ES-I3 (cell line): ENCODE results near the gene FOXO3.

Experiments
- H3K36me3 ChIP-seq: 2 replicates; pipeline ENCODE4 v1.6.1; 2013; ENCODE audit warnings: mild to moderate bottlenecking, low read length, control low read depth, moderate library complexity; ENCODE audit not compliant: insufficient read depth
- H3K4me1 ChIP-seq: 2 replicates; pipeline ENCODE4 v1.6.1; 2013; ENCODE audit warnings: mild to moderate bottlenecking, control low read depth, low read length; ENCODE audit not compliant: insufficient read depth
- H3K9ac ChIP-seq: 2 replicates; pipeline ENCODE4 v1.6.1; 2013; ENCODE audit warnings: low read depth, mild to moderate bottlenecking, low read length, moderate library complexity
- H3K9me3 ChIP-seq: 2 replicates; pipeline ENCODE4 v1.6.1; 2013; ENCODE audit warnings: mild to moderate bottlenecking, low read length, moderate library complexity; ENCODE audit not compliant: control insufficient read depth, insufficient read depth

The FOXO3 gene

GRCh38 chr6:108710551-108710950, 149.8 kb downstream of the FOXO3 start:
- Histone ChIP-seq H3K9ac (no peak overlapping the region), H3K4me1 (no peaks in the 10 kb centered on the region), H3K36me3 (no peaks in the 10 kb centered on the region), H3K9me3 (no peaks in the 10 kb centered on the region)

GRCh38 chr6:108711071-108711470, 150.4 kb downstream of the FOXO3 start:
- H3K9ac ChIP-seq = no peak overlapping the region
- H3K4me1 ChIP-seq = no peaks in the 10 kb centered on the region
- H3K36me3 ChIP-seq = no peaks in the 10 kb centered on the region
- H3K9me3 ChIP-seq = no peaks in the 10 kb centered on the region

GRCh38 chr6:108711826-108712225, 151.1 kb downstream of the FOXO3 start:
- Histone ChIP-seq H3K9me3 (no peaks in the 10 kb centered on the region), H3K4me1 (no peaks in the 10 kb centered on the region), H3K36me3 (no peaks in the 10 kb centered on the region), H3K9ac (no peak overlapping the region)

GRCh38 chr6:108712946-108713345, 152.2 kb downstream of the FOXO3 start:
- Histone ChIP-seq H3K4me1 (no peaks in the 10 kb centered on the region), H3K9me3 (no peaks in the 10 kb centered on the region), H3K36me3 (no peaks in the 10 kb centered on the region), H3K9ac (no peak overlapping the region)

GRCh38 chr6:108714101-108714765, 153.5 kb downstream of the FOXO3 start:
- no peaks in the 10 kb centered on the region for H3K36me3 ChIP-seq
- no peaks in the 10 kb centered on the region for H3K9me3 ChIP-seq
- H3K4me1 ChIP-seq = no peaks in the 10 kb centered on the region
- H3K9ac ChIP-seq = no peak overlapping the region

- no peaks in the 10 kb centered on the region for H3K36me3 ChIP-seq
- no peaks in the 10 kb centered on the region for H3K9me3 ChIP-seq
- H3K4me1 ChIP-seq = no peaks in the 10 kb centered on the region
- no peak overlapping the region for H3K9ac ChIP-seq
These were observed 154.2 kb downstream of the FOXO3 start for GRCh38 chr6:108714766-108715414.

GRCh38 chr6:108715832-108716231, 155.1 kb downstream of the FOXO3 start:
- Histone ChIP-seq H3K9ac (no peak overlapping the region), H3K36me3 (no peaks in the 10 kb centered on the region), H3K4me1 (peaks cover 1% of the 10 kb centered on the region), H3K9me3 (no peaks in the 10 kb centered on the region)

GRCh38 chr6:108716801-108717791, 156.4 kb downstream of the FOXO3 start:
- Histone ChIP-seq H3K36me3 (no peaks in the 10 kb centered on the region), H3K9ac (no peak overlapping the region), H3K9me3 (no peaks in the 10 kb centered on the region), H3K4me1 (peaks cover 8% of the 10 kb centered on the region)

GRCh38 chr6:108719477-108719876, 158.8 kb downstream of the FOXO3 start:
- H3K9me3 ChIP-seq = no peaks in the 10 kb centered on the region; the same call in 1 of the 2 replicates
- H3K4me1 ChIP-seq = peaks cover 8% of the 10 kb centered on the region
- no peak overlapping the region for H3K9ac ChIP-seq
- no peaks in the 10 kb centered on the region for H3K36me3 ChIP-seq

- no peaks in the 10 kb centered on the region; the same call in 1 of the 2 replicates for H3K9me3 ChIP-seq
- H3K9ac ChIP-seq = no peak overlapping the region
- no peaks in the 10 kb centered on the region for H3K36me3 ChIP-seq
- peaks cover 8% of the 10 kb centered on the region for H3K4me1 ChIP-seq
These were observed 160.1 kb downstream of the FOXO3 start for GRCh38 chr6:108720827-108721226.

- no peaks in the 10 kb centered on the region for H3K36me3 ChIP-seq
- no peaks in the 10 kb centered on the region; the same call in 1 of the 2 replicates for H3K9me3 ChIP-seq
- no peak overlapping the region for H3K9ac ChIP-seq
- H3K4me1 ChIP-seq = peaks cover 8% of the 10 kb centered on the region
These were observed 160.6 kb downstream of the FOXO3 start for GRCh38 chr6:108721286-108721685.

GRCh38 chr6:108723594-108723993, 162.9 kb downstream of the FOXO3 start:
- H3K9ac ChIP-seq = no peak overlapping the region

GRCh38 chr6:108726726-108727339, 166.1 kb downstream of the FOXO3 start:
- peaks cover 8% of the 10 kb centered on the region; the same call in 1 of the 2 replicates for H3K4me1 ChIP-seq
- H3K9me3 ChIP-seq = no peaks in the 10 kb centered on the region; the same call in 1 of the 2 replicates
- H3K9ac ChIP-seq = no peak overlapping the region
- no peaks in the 10 kb centered on the region for H3K36me3 ChIP-seq

More at GRCh38 chr6:108723594-108723993, 162.9 kb downstream of the FOXO3 start:
- peaks cover 8% of the 10 kb centered on the region for H3K4me1 ChIP-seq
- H3K9me3 ChIP-seq = no peaks in the 10 kb centered on the region; the same call in 1 of the 2 replicates
- H3K36me3 ChIP-seq = no peaks in the 10 kb centered on the region
